Osteocyte (in vitro differentiated cells): ENCODE measurements around the gene ADAMTSL1. TPM values are rescaled to one million over a fixed set of nuclear protein-coding genes. Genes with fewer than 3 reads are reported as not detected.

ENCODE experiments used
- DNase-seq: peaks from one replicate; pipeline ENCODE4 v3.0.0; 2021; ENCODE audit warnings: mixed read lengths; ENCODE audit not compliant: unreplicated experiment; ENCODE audit errors: extremely low spot score
- H3K27ac Mint-ChIP-seq: one replicate; pipeline ENCODE4 v1.8.0; 2021; ENCODE audit warnings: mild to moderate bottlenecking, mixed read lengths; ENCODE audit not compliant: unreplicated experiment
- H3K27me3 Mint-ChIP-seq: one replicate; pipeline ENCODE4 v1.8.0; 2021; ENCODE audit warnings: mixed read lengths; ENCODE audit not compliant: unreplicated experiment
- H3K36me3 Mint-ChIP-seq: one replicate; pipeline ENCODE4 v1.8.0; 2021; ENCODE audit warnings: mixed read lengths; ENCODE audit not compliant: unreplicated experiment
- H3K4me1 Mint-ChIP-seq: one replicate; pipeline ENCODE4 v1.8.0; 2021; ENCODE audit warnings: mixed read lengths; ENCODE audit not compliant: unreplicated experiment
- H3K4me3 Mint-ChIP-seq: one replicate; pipeline ENCODE4 v1.8.0; 2021; ENCODE audit warnings: mild to moderate bottlenecking, moderate library complexity, mixed read lengths; ENCODE audit not compliant: unreplicated experiment
- H3K9me3 Mint-ChIP-seq: one replicate; pipeline ENCODE4 v1.8.0; 2021; ENCODE audit warnings: mixed read lengths; ENCODE audit not compliant: unreplicated experiment
- CTCF ChIP-seq: fragments of 200-600 bp; sonication (generic); IDR thresholded peaks from 2 replicates; pipeline ENCODE4 v1.5.0; 2021; ENCODE audit warnings: antibody characterized with exemption, mild to moderate bottlenecking, moderate library complexity
- microRNA-seq: library from miRNA; unstranded; fragments of <30 nt; microRNA quantifications from one replicate; pipeline ENCODE4 v1.1.0, GENCODE V29; 2020; ENCODE audit not compliant: unreplicated experiment
- total RNA-seq: library from RNA; stranded (reverse); gene quantifications from 2 replicates; pipeline ENCODE4 v1.2.1, GENCODE V29; 2021

Gene ADAMTSL1
- total RNA-seq, 1 donor from 2014 or later = 1.5 TPM

- Mint-ChIP-seq H3K27me3 (peaks cover 29% of the 10 kb centered on the region), H3K4me1 (no peaks in the 10 kb centered on the region), H3K27ac (no peak overlapping the region), H3K4me3 (no peak overlapping the region), H3K9me3 (no peaks in the 10 kb centered on the region), H3K36me3 (no peaks in the 10 kb centered on the region)
- no peak for TF ChIP-seq CTCF
- no peak for DNase-seq
Observed at GRCh38 chr9:18947892-18948339, 474.0 kb downstream of the ADAMTSL1 start.

GRCh38 chr9:18951936-18952335 lies 478.0 kb downstream of the ADAMTSL1 start:
- H3K27ac Mint-ChIP-seq = no peak overlapping the region
- no peak for DNase-seq
- no peak for TF ChIP-seq CTCF
- peaks cover 34% of the 10 kb centered on the region for H3K27me3 Mint-ChIP-seq
- no peak overlapping the region for H3K4me3 Mint-ChIP-seq
- no peaks in the 10 kb centered on the region for H3K4me1 Mint-ChIP-seq
- H3K36me3 Mint-ChIP-seq = no peaks in the 10 kb centered on the region
- no peaks in the 10 kb centered on the region for H3K9me3 Mint-ChIP-seq

- H3K4me1 Mint-ChIP-seq = no peaks in the 10 kb centered on the region
- no peak for TF ChIP-seq CTCF
- no peak for DNase-seq
Observed at GRCh38 chr9:18955626-18956025, 481.7 kb downstream of the ADAMTSL1 start.

More at GRCh38 chr9:18955626-18956025, 481.7 kb downstream of the ADAMTSL1 start:
- Mint-ChIP-seq H3K4me3 (no peak overlapping the region), H3K27ac (no peak overlapping the region), H3K27me3 (peaks cover 44% of the 10 kb centered on the region), H3K9me3 (no peaks in the 10 kb centered on the region), H3K36me3 (no peaks in the 10 kb centered on the region)

Small RNA genes lying within 50 kb of the gene (microRNA-seq; reads per million reads assigned to microRNA genes)
- 1.6 reads per million for gene MIR3152
